ENCODE data around the gene MED13.

MED13 gene

DNA sequence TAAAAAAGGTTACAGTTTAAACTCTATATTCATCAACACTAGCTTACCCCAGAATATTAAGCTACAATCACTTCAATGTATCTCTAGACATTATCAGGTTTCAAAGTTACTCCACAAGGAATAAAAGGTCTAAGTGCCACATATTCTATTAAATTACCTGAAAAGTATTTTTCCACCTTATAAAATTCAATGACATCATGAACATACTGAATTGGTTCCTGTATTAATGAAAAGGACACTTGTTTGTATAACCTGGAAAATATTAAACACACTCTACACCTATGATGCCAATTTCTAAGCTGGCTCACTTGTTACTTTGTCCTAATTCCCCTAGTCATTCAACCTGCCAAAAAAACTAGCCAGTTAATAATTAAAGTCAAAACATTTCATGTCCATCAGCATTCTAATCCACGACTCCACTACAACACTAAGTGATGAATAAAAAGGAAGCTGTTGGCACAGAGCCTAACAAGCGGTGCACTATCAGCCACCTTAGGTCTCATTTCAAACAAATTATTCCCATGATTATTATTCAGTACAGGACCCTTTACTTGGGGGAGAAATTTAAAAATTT, 12.2 kb downstream of the MED13 start:
- no peaks in the 10 kb centered on the region for H3F3A ChIP-seq (ENCODE audit: insufficient read depth)
- no peak overlapping the region for H3K4me2 ChIP-seq (ENCODE audit: low read depth, low read length, poor library complexity, severe bottlenecking)
- no peak overlapping the region for H3K9ac ChIP-seq (ENCODE audit: low read length)
- peaks cover 7% of the 10 kb centered on the region; the same call in 1 of the 2 replicates for H4K20me1 ChIP-seq (ENCODE audit: low read depth, low read length)
- peaks cover 83% of the 10 kb centered on the region for H3K79me2 ChIP-seq (ENCODE audit: insufficient read depth, low read length)
- no peaks in the 10 kb centered on the region for H3K27me3 ChIP-seq (ENCODE audit: low read length)
- H3K27ac ChIP-seq (ENCODE audit: low read depth, low read length): no peak overlapping the region
- TF ChIP-seq CTCF (IDR thresholded peaks at IDR 0.05; ENCODE audit: insufficient read depth, low read length, poor library complexity, severe bottlenecking) (no peak), EZH2phosphoT487 (conservative IDR thresholded peaks at IDR 0.05; ENCODE audit: low read length) (no peak)
- H2AFZ ChIP-seq (ENCODE audit: low read depth, low read length, severe bottlenecking): no peak overlapping the region
- H3K9me2 ChIP-seq (replicated peaks; ENCODE audit: insufficient read depth, low read length): no peaks in the 10 kb centered on the region
- peaks cover 37% of the 10 kb centered on the region for H3K36me3 ChIP-seq (ENCODE audit: low read length)
- H3K4me3 ChIP-seq (ENCODE audit: insufficient read depth, low read length, poor library complexity, severe bottlenecking): no peak overlapping the region
- no peaks in the 10 kb centered on the region for H3K9me3 ChIP-seq (ENCODE audit: insufficient read depth, low read length)

DNA sequence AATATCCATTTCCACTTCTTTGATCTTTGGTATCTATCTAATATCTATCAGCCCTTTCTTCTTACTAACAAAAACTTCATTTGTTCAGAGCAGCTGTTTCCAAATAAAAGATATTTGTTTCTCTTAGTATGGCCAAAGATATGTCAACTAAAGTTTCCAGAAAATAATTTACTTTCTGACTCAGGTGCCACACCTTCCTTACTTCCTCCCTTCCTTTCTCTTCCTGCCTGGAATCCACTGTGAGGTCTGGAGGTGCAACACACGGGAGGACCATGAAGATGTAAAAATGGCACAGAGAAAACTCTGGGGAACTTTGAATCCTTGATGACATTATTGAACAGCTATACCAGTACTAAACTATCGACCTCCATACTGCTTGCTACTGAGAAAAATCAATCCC, 14.0 kb downstream of the MED13 start:
- Histone ChIP-seq H3K27me3 (ENCODE audit: low read length) (no peaks in the 10 kb centered on the region), H4K20me1 (ENCODE audit: low read depth, low read length) (peaks cover 7% of the 10 kb centered on the region; the same call in 1 of the 2 replicates), H3K4me2 (ENCODE audit: low read depth, low read length, poor library complexity, severe bottlenecking) (no peak overlapping the region), H3K4me3 (ENCODE audit: insufficient read depth, low read length, poor library complexity, severe bottlenecking) (no peak overlapping the region), H3K36me3 (ENCODE audit: low read length) (peaks cover 38% of the 10 kb centered on the region), H3K9ac (ENCODE audit: low read length) (no peak overlapping the region), H2AFZ (ENCODE audit: low read depth, low read length, severe bottlenecking) (no peak overlapping the region), H3K9me3 (ENCODE audit: insufficient read depth, low read length) (no peaks in the 10 kb centered on the region), H3K9me2 (replicated peaks; ENCODE audit: insufficient read depth, low read length) (no peaks in the 10 kb centered on the region), H3F3A (ENCODE audit: insufficient read depth) (no peaks in the 10 kb centered on the region), H3K27ac (ENCODE audit: low read depth, low read length) (no peak overlapping the region), H3K79me2 (ENCODE audit: insufficient read depth, low read length) (peaks cover 78% of the 10 kb centered on the region)
- TF ChIP-seq CTCF (IDR thresholded peaks at IDR 0.05; ENCODE audit: insufficient read depth, low read length, poor library complexity, severe bottlenecking) (no peak), EZH2phosphoT487 (conservative IDR thresholded peaks at IDR 0.05; ENCODE audit: low read length) (no peak)

- Histone ChIP-seq H3K4me3 (ENCODE audit: insufficient read depth, low read length, poor library complexity, severe bottlenecking) (no peak overlapping the region), H3K36me3 (ENCODE audit: low read length) (peaks cover 37% of the 10 kb centered on the region), H3K9me2 (replicated peaks; ENCODE audit: insufficient read depth, low read length) (no peaks in the 10 kb centered on the region), H3K9ac (ENCODE audit: low read length) (no peak overlapping the region), H4K20me1 (ENCODE audit: low read depth, low read length) (peaks cover 7% of the 10 kb centered on the region), H3K9me3 (ENCODE audit: insufficient read depth, low read length) (no peaks in the 10 kb centered on the region), H3K27ac (ENCODE audit: low read depth, low read length) (no peak overlapping the region), H3K79me2 (ENCODE audit: insufficient read depth, low read length) (peaks cover 79% of the 10 kb centered on the region), H3K4me2 (ENCODE audit: low read depth, low read length, poor library complexity, severe bottlenecking) (no peak overlapping the region), H2AFZ (ENCODE audit: low read depth, low read length, severe bottlenecking) (no peak overlapping the region), H3K27me3 (ENCODE audit: low read length) (no peaks in the 10 kb centered on the region), H3F3A (ENCODE audit: insufficient read depth) (no peaks in the 10 kb centered on the region)
- TF ChIP-seq CTCF (IDR thresholded peaks at IDR 0.05; ENCODE audit: insufficient read depth, low read length, poor library complexity, severe bottlenecking): no peak
- TF ChIP-seq EZH2phosphoT487 (conservative IDR thresholded peaks at IDR 0.05; ENCODE audit: low read length): no peak
Observed at GRCh38 chr17:62049299-62049698, 15.8 kb downstream of the MED13 start.
